GM18870 (cell line): Measurements from ENCODE around the gene CBX4.

Experiments used
- ATAC-seq: cut with Tn5 transposase; IDR thresholded peaks from one replicate; pipeline ENCODE4 v1.9.1; 2021; ENCODE audit warnings: moderate library complexity; ENCODE audit not compliant: unreplicated experiment

The CBX4 gene

GRCh38 chr17:79839356-79840268, at the start of gene CBX4:
Gene CBX4 (minus strand): TSS chr17:79839440. CDS start chr17:79839251, 189 bp downstream.
- no peak for ATAC-seq

- no peak for ATAC-seq
Measured at GRCh38 chr17:79888009-79888540, 48.8 kb upstream of the CBX4 start.

- no peak for ATAC-seq
Measured at GRCh38 chr17:79887451-79887991, 48.3 kb upstream of the CBX4 start.

- no peak for ATAC-seq
Measured at GRCh38 chr17:79883202-79883601, 44.0 kb upstream of the CBX4 start.

- no peak for ATAC-seq
Measured at GRCh38 chr17:79878329-79878947, 39.2 kb upstream of the CBX4 start.

- no peak for ATAC-seq
Measured at GRCh38 chr17:79877041-79877440, 37.8 kb upstream of the CBX4 start.

GRCh38 chr17:79875511-79875910, 36.3 kb upstream of the CBX4 start:
- no peak for ATAC-seq

GRCh38 chr17:79874329-79874981, 35.2 kb upstream of the CBX4 start:
- no peak for ATAC-seq

- ATAC-seq, result no peak
Measured at GRCh38 chr17:79873583-79873982, 34.3 kb upstream of the CBX4 start.

- ATAC-seq, result no peak
Measured at GRCh38 chr17:79872762-79873161, 33.5 kb upstream of the CBX4 start.

GRCh38 chr17:79871131-79871530, 31.9 kb upstream of the CBX4 start:
- no peak for ATAC-seq

GRCh38 chr17:79870540-79870939, 31.3 kb upstream of the CBX4 start:
- ATAC-seq, result no peak

GRCh38 chr17:79866791-79867518, 27.7 kb upstream of the CBX4 start:
- no peak for ATAC-seq

GRCh38 chr17:79865351-79866210, 26.3 kb upstream of the CBX4 start:
- no peak for ATAC-seq

GRCh38 chr17:79864617-79865250, 25.5 kb upstream of the CBX4 start:
- ATAC-seq, result no peak

GRCh38 chr17:79864147-79864546, 24.9 kb upstream of the CBX4 start:
- ATAC-seq, result no peak

- ATAC-seq, result no peak
Measured at GRCh38 chr17:79862771-79863440, 23.7 kb upstream of the CBX4 start.

- no peak for ATAC-seq
Measured at GRCh38 chr17:79862238-79862637, 23.0 kb upstream of the CBX4 start.
